Right lobe of liver (tissue), 6 donors: ENCODE results near the gene BDKRB2. TPM values are rescaled to one million over a fixed set of nuclear protein-coding genes. Genes with fewer than 3 reads are reported as not detected.

Source experiments
- ATAC-seq, 4 donors: fragments of 200-7000 bp; cut with Tn5 transposase; one replicate each; pipeline ENCODE4 v1.9.1; 2020; ENCODE audit warnings: mild to moderate bottlenecking in 4 of 4, moderate library complexity in 4 of 4
- DNase-seq, 3 donors: peaks; one replicate each; pipeline ENCODE4 v3.0.0-alpha.2; 2020
- H3K27ac ChIP-seq, 3 donors: fragments of 200-600 bp; one replicate each; pipeline ENCODE4 v1.8.0; 2022
- H3K27me3 ChIP-seq, 2 donors: fragments of 200-600 bp; one replicate each; pipeline ENCODE4 v1.8.0; 2022
- H3K36me3 ChIP-seq, 4 donors: fragments of 200-600 bp; sonication (generic) in 1 of 4; one replicate each; pipeline versions ENCODE4 v1.5.1 to v1.8.0; 2017 to 2022; ENCODE audit warnings: control low read depth in 1 of 4
- H3K4me1 ChIP-seq, 4 donors: fragments of 200-600 bp; sonication (generic) in 1 of 4; one replicate each; pipeline versions ENCODE4 v1.5.1 to v1.8.0; 2017 to 2022; ENCODE audit warnings: control low read depth in 1 of 4
- H3K4me3 ChIP-seq, 3 donors: fragments of 200-600 bp; one replicate each; pipeline ENCODE4 v1.8.0; 2022
- H3K9me3 ChIP-seq, 4 donors: fragments of 200-600 bp; sonication (generic) in 1 of 4; one replicate each; pipeline versions ENCODE4 v1.5.1 to v1.8.0; 2017 to 2022; ENCODE audit warnings: control low read depth in 1 of 4
- CTCF ChIP-seq, 4 donors: fragments of 200-600 bp in 3 of 4; fragments of 450-650 bp in 1 of 4; IDR thresholded peaks; one replicate each; pipeline versions ENCODE4 v1.5.1 to v1.8.0; 2016 to 2022; ENCODE audit warnings: antibody characterized with exemption in 4 of 4, mild to moderate bottlenecking in 2 of 4
- POLR2A ChIP-seq: fragments of 450-650 bp; IDR thresholded peaks from one replicate; pipeline ENCODE4 v1.6.1; 2017; ENCODE audit warnings: antibody characterized with exemption, mild to moderate bottlenecking
- WGBS: methylation state at CpG from one replicate; pipeline ENCODE4 v1.1.6; 2018; ENCODE audit warnings: low coverage, low lambda C conversion rate; ENCODE audit not compliant: insufficient coverage; ENCODE audit errors: missing lambda C conversion rate; 5-methylcytosine and 5-hydroxymethylcytosine counted together
- intact Hi-C, 2 donors: fragments of 100-400 bp; cut with DNase I; formaldehyde crosslinking; loops; one replicate each; pipeline versions ENCODE4 v1.11.2 to v1.14.1; 2022
- total RNA-seq, 6 experiments: library from RNA; depleted of rRNA in 2 of 6; stranded (reverse); fragments of >200 nt in 2 of 6; fragmentation: NEBNext Ultra II Directional in 3 of 6; extraction: Animal tissue kit (Norgen Biotek cat#: 25700) in 3 of 6; gene quantifications; one replicate each; pipeline versions ENCODE4 v1.1.0 to v1.2.4, GENCODE V29; 2016 to 2023
- donor health status: DM: no; HTN: yes; CAD: no.
- donor health status: DM: no; HTN: no; CAD: no.
- donor health status: DM: no; HTN: no; CAD: no.
- donor health status: DM: no; HTN: yes; CAD: no.
- donor health status: DM: no; HTN: yes; CAD: no.

BDKRB2 gene
- total RNA-seq, 6 experiments from 2014 or later, result 0.07 to 0.60 (median 0.22) TPM

- DNase-seq (no peak), ATAC-seq (no peak)
- Histone ChIP-seq H3K27me3 (no peaks in the 10 kb centered on the region), H3K27ac (no peak overlapping the region), H3K9me3 (no peaks in the 10 kb centered on the region), H3K36me3 (no peaks in the 10 kb centered on the region), H3K4me1 (no peaks in the 10 kb centered on the region), H3K4me3 (no peak overlapping the region)
- no peak for TF ChIP-seq POLR2A
- 51% methylated on average over 7 of the region's 8 CpGs for WGBS
- intact Hi-C loops, result no loop called here
Observed at GRCh38 chr14:96257056-96257455, 52.4 kb downstream of the BDKRB2 start.

GRCh38 chr14:96257900-96258299 is 53.3 kb downstream of the BDKRB2 start:
- intact Hi-C loops, result no loop called here
- no peak for DNase-seq
- Histone ChIP-seq H3K36me3 (no peaks in the 10 kb centered on the region), H3K9me3 (no peaks in the 10 kb centered on the region), H3K27me3 (no peaks in the 10 kb centered on the region), H3K4me1 (no peaks in the 10 kb centered on the region), H3K4me3 (no peak overlapping the region), H3K27ac (no peak overlapping the region)
- ATAC-seq, result no peak
- no peak for TF ChIP-seq CTCF (IDR thresholded peaks at IDR 0.05)
- TF ChIP-seq POLR2A, result no peak

GRCh38 chr14:96260341-96260821 is 55.7 kb downstream of the BDKRB2 start:
- H3K4me3 ChIP-seq, result no peak overlapping the region
- H3K36me3 ChIP-seq, result no peaks in the 10 kb centered on the region
- intact Hi-C loops, result no loop called here
- TF ChIP-seq POLR2A (no peak), CTCF (IDR thresholded peaks at IDR 0.05) (no peak)
- no peak overlapping the region for H3K27ac ChIP-seq
- no peaks in the 10 kb centered on the region for H3K27me3 ChIP-seq
- DNase-seq, result no peak
- no peaks in the 10 kb centered on the region for H3K4me1 ChIP-seq
- 28% methylated on average over 2 of the region's 2 CpGs for WGBS
- no peaks in the 10 kb centered on the region for H3K9me3 ChIP-seq
- ATAC-seq, result no peak

GRCh38 chr14:96261053-96261452 is 56.4 kb downstream of the BDKRB2 start:
- ATAC-seq (peak in 1 of 4 donors; percentile 52), DNase-seq (no peak)
- Histone ChIP-seq H3K36me3 (no peaks in the 10 kb centered on the region), H3K9me3 (no peaks in the 10 kb centered on the region), H3K4me3 (no peak overlapping the region), H3K4me1 (no peaks in the 10 kb centered on the region), H3K27ac (no peak overlapping the region), H3K27me3 (no peaks in the 10 kb centered on the region)
- 30% methylated on average over 5 of the region's 5 CpGs for WGBS
- intact Hi-C loops, result no loop called here
- TF ChIP-seq CTCF (IDR thresholded peaks at IDR 0.05), result no peak
- TF ChIP-seq POLR2A, result no peak

GRCh38 chr14:96261772-96262655 is 57.4 kb downstream of the BDKRB2 start:
- no peak overlapping the region for H3K27ac ChIP-seq
- no peak overlapping the region for H3K4me3 ChIP-seq
- H3K27me3 ChIP-seq, result no peaks in the 10 kb centered on the region
- ATAC-seq (peak in 1 of 4 donors; percentile 28), DNase-seq (no peak)
- no peaks in the 10 kb centered on the region for H3K9me3 ChIP-seq
- H3K36me3 ChIP-seq, result no peaks in the 10 kb centered on the region
- H3K4me1 ChIP-seq, result no peaks in the 10 kb centered on the region
- intact Hi-C loops, result no loop called here
- TF ChIP-seq POLR2A (no peak), CTCF (IDR thresholded peaks at IDR 0.05) (no peak)
- WGBS, result 86% methylated on average over 3 of the region's 16 CpGs
